ENCODE results near the gene TLE2.

Gene TLE2

DNA sequence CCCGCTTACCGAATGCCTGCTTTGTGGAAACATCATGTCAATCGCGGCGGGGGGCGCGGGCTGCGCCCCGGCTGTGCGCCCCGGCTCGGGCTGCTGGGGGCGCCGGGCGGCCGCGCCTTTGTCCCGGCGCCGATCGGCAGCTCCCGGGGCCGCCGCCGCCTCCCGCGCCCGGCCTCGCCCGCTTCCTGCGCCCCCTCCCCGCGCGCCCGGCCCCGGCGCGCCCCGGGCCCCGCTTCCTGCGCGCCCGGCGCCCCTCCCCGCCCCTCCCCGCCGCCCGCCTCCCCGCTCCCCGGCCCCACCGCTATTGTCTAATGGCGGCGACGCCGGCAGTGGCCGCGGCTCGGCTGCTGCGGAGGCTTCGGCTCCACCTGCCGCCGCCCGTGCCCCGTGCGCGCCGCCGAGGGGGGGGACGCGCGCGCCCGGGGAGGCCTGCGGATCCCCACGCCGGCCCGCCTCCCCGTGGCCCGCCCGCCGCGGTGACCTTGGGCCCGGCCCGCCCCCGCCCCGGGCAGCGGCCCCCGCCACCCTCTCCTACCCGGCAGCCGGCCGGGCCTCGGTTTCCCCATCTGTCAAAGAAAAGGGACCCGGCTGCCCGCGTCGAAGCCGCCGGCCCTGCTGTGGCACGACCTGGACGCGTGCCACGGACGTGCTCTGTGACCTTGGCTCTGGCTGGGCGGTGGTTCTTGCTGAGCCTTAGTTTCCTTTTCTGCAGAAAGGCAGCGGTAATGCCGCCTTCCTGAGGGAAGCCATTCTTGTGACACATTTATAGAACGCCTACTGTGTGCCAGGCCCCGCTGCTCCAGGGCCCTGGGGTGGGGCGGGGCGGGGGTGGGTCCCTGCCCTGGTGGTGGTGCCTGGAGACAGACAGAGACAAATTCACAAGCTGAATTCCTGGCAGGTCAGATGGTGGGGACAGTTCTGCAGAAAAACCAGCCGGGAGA lies 33.4 kb upstream of the TLE2 start, which contains the start of gene TLE5:
Gene TLE5 (minus strand): TSS at position 331 of the 941 bp plus-strand sequence. CDS start 295 bp downstream, at position 36.
- Histone ChIP-seq H4K20me1 (ENCODE audit: insufficient read depth, low read length) (peaks cover 35% of the 10 kb centered on the region), H3K4me1 (ENCODE audit: insufficient read depth, low read length) (peaks cover 42% of the 10 kb centered on the region), H3K27ac (ENCODE audit: low read length) (peak within 1 kb of the TSS; percentile 97), H3K9me3 (ENCODE audit: insufficient read depth, low read length, severe bottlenecking) (no peaks in the 10 kb centered on the region), H3K9ac (ENCODE audit: low read depth, low read length) (peak within 1 kb of the TSS; percentile 99), H3K4me3 (ENCODE audit: low read depth in 1 of 2, low read length in 2 of 2) (peak within 1 kb of the TSS; percentile 77 to 97), H3K36me3 (ENCODE audit: insufficient read depth, low read length) (peaks cover 40% of the 10 kb centered on the region), H2AFZ (ENCODE audit: low read depth, low read length) (peak within 1 kb of the TSS; percentile 94), H3K27me3 (ENCODE audit: insufficient read depth, low read length, poor library complexity) (no peaks in the 10 kb centered on the region), H3K79me2 (ENCODE audit: insufficient read depth, low read length) (peaks cover 53% of the 10 kb centered on the region), H3K4me2 (ENCODE audit: insufficient read depth, low read length) (peak within 1 kb of the TSS; percentile 91)
- peak; percentile 77 for DNase-seq
- peak; percentile 44 for ATAC-seq (ENCODE audit: insufficient read depth, low read depth)
- TF ChIP-seq, protein P1, sequence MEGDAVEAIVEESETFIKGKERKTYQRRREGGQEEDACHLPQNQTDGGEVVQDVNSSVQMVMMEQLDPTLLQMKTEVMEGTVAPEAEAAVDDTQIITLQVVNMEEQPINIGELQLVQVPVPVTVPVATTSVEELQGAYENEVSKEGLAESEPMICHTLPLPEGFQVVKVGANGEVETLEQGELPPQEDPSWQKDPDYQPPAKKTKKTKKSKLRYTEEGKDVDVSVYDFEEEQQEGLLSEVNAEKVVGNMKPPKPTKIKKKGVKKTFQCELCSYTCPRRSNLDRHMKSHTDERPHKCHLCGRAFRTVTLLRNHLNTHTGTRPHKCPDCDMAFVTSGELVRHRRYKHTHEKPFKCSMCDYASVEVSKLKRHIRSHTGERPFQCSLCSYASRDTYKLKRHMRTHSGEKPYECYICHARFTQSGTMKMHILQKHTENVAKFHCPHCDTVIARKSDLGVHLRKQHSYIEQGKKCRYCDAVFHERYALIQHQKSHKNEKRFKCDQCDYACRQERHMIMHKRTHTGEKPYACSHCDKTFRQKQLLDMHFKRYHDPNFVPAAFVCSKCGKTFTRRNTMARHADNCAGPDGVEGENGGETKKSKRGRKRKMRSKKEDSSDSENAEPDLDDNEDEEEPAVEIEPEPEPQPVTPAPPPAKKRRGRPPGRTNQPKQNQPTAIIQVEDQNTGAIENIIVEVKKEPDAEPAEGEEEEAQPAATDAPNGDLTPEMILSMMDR (IDR thresholded peaks at IDR 0.05; ENCODE audit: borderline replicate concordance, extremely low read depth, low read length, poor library complexity, severe bottlenecking), result no peak

DNA sequence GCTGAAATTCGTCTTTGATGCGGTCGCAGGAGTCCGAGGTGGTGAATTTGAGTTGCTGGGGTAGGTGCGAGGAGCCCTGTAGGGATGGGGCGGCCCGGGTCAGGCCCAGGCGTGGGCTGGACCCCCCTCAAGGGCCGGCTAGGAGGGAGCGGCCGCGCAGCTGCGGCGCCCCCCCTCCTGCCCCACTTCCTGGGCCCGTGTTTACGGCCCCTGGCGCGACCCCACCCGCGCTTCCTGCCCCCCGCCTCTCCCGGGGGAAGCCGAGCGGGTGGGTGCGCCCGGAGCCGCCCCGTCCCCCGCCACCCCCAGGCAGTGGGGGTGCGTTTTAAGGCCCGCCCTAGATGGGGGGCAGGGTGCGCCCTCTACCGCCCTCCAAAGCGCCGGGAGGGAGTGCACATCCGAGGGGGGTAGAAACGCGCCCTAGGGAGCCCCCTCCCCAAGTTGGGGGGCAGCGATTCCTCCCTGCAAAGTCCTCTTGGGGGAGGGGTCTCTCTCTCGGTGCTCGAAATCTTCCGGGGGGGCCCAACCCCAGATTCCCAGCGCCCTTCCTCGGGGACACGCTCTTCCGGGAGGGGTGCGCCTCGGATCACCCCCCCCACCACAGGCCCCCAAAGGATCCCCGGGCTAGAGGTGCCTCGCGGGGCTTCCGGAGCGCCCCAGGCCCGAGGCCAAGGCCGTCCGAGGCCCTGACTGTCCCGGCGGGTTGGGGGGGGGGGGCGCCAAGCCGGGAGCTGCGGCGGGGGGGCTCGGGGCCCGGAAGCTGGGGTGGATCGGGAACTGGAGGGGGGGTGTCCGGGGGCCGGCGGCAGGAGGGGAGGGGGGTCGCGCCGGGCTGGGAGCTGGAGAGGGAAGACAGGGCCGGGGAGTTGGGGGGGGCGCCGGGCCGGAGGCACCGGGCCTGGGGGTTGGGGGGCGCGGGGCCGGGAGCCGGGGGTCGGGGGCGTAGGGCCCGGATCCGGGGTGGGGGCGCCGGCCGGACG lies 32.4 kb upstream of the TLE2 start:
- H3K4me2 ChIP-seq (ENCODE audit: insufficient read depth, low read length), result peak overlapping the region; percentile 74

DNA sequence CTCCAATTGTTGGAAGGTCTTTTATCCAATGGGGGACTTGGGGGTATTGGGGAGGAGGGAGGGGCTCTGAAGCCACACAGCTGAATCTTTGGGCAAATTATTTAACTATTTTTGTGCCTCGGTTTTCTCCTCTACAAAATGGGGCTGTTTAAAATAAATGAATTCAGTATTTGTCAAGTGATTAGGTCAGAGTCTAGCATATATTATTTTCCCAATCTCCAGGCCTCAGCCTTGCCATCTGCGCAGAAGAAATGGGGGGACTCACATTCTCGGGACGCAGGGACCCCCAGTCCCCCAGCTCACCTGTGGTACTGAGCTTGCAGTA lies 31.7 kb upstream of the TLE2 start:
- H3K27ac ChIP-seq (ENCODE audit: low read length), result peak overlapping the region; percentile 84
- TF ChIP-seq EZH2 (IDR thresholded peaks at IDR 0.05; ENCODE audit: borderline replicate concordance, low read depth, low read length, severe bottlenecking), result no peak
- TF ChIP-seq, protein P1 (IDR thresholded peaks at IDR 0.05; ENCODE audit: borderline replicate concordance, extremely low read depth, low read length, poor library complexity, severe bottlenecking), result no peak
- H3K4me1 ChIP-seq (ENCODE audit: insufficient read depth, low read length), result peaks cover 46% of the 10 kb centered on the region
- peaks cover 62% of the 10 kb centered on the region for H3K79me2 ChIP-seq (ENCODE audit: insufficient read depth, low read length)
- H3K9ac ChIP-seq (ENCODE audit: low read depth, low read length), result peak overlapping the region; percentile 99
- no peaks in the 10 kb centered on the region for H3K27me3 ChIP-seq (ENCODE audit: insufficient read depth, low read length, poor library complexity)
- no peak overlapping the region for H2AFZ ChIP-seq (ENCODE audit: low read depth, low read length)
- H4K20me1 ChIP-seq (ENCODE audit: insufficient read depth, low read length), result peaks cover 47% of the 10 kb centered on the region
- H3K9me3 ChIP-seq (ENCODE audit: insufficient read depth, low read length, severe bottlenecking), result no peaks in the 10 kb centered on the region
- peak overlapping the region; percentile 77 to 85; a peak in 3 of 4 replicates for H3K4me3 ChIP-seq (ENCODE audit: low read depth in 1 of 2, low read length in 2 of 2)
- DNase-seq (no peak), ATAC-seq (ENCODE audit: insufficient read depth, low read depth) (no peak)
- peak overlapping the region; percentile 74 for H3K4me2 ChIP-seq (ENCODE audit: insufficient read depth, low read length)
- peaks cover 56% of the 10 kb centered on the region for H3K36me3 ChIP-seq (ENCODE audit: insufficient read depth, low read length)

More for the DNA sequence above, 32.4 kb upstream of the TLE2 start:
- peak overlapping the region; percentile 84 for H3K27ac ChIP-seq (ENCODE audit: low read length)
- DNase-seq (peak; percentile 86), ATAC-seq (ENCODE audit: insufficient read depth, low read depth) (peak; percentile 76)
- peak overlapping the region; percentile 99 for H3K9ac ChIP-seq (ENCODE audit: low read depth, low read length)
- peaks cover 44% of the 10 kb centered on the region for H4K20me1 ChIP-seq (ENCODE audit: insufficient read depth, low read length)
- peaks cover 50% of the 10 kb centered on the region for H3K36me3 ChIP-seq (ENCODE audit: insufficient read depth, low read length)
- peak overlapping the region; percentile 77 to 85 for H3K4me3 ChIP-seq (ENCODE audit: low read depth in 1 of 2, low read length in 2 of 2)
- TF ChIP-seq, protein P1 (IDR thresholded peaks at IDR 0.05; ENCODE audit: borderline replicate concordance, extremely low read depth, low read length, poor library complexity, severe bottlenecking), result peak; percentile 57
- TF ChIP-seq EZH2 (IDR thresholded peaks at IDR 0.05; ENCODE audit: borderline replicate concordance, low read depth, low read length, severe bottlenecking), result no peak
- peaks cover 46% of the 10 kb centered on the region for H3K4me1 ChIP-seq (ENCODE audit: insufficient read depth, low read length)
- H3K27me3 ChIP-seq (ENCODE audit: insufficient read depth, low read length, poor library complexity), result no peaks in the 10 kb centered on the region
- no peaks in the 10 kb centered on the region for H3K9me3 ChIP-seq (ENCODE audit: insufficient read depth, low read length, severe bottlenecking)
- peaks cover 62% of the 10 kb centered on the region for H3K79me2 ChIP-seq (ENCODE audit: insufficient read depth, low read length)
- H2AFZ ChIP-seq (ENCODE audit: low read depth, low read length), result peak overlapping the region; percentile 56

All from DND-41 (cell line).